ENCODE data around the gene MTG2.

Gene MTG2

DNA sequence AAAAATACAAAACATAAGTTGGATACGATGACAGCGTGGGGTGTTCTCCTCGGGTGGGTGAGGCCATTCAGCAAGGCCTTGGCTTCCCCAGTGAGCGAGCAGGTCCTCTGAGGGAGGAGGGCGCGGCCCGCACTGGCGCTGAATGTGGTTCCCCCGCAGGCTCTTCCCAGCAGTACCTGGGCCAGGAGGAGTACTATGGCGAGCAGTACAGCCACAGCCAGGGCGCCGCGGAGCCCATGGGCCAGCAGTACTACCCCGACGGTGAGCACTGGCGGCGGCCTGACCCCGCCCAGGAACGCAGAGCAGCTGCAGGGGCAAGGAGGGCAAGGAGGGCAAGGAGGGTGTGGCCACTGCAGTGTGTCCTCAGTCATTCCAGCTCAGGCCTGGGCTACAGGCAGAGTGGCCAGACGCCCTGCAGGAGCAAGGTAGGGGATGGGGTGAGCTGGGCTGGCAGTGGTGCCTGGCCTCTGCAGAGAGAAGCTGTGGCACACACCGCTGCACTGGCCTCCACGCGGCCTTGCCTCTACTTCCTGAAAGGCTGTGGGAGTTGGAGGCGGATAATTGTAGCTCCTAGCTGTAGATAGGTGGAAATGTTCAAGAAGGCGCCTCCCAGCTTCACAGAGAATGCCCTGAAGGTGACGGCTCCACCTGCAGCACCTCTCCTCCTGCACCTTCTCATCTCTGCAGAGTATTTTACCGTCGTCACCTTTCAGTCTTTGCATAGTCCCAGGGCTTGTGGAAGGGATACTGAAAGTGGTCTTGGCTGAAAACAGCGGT lies 18.7 kb upstream of the MTG2 start:
- no peak for DNase-seq

- DNase-seq = no peak
Measured at GRCh38 chr20:62164879-62165761, 17.7 kb upstream of the MTG2 start.

DNA sequence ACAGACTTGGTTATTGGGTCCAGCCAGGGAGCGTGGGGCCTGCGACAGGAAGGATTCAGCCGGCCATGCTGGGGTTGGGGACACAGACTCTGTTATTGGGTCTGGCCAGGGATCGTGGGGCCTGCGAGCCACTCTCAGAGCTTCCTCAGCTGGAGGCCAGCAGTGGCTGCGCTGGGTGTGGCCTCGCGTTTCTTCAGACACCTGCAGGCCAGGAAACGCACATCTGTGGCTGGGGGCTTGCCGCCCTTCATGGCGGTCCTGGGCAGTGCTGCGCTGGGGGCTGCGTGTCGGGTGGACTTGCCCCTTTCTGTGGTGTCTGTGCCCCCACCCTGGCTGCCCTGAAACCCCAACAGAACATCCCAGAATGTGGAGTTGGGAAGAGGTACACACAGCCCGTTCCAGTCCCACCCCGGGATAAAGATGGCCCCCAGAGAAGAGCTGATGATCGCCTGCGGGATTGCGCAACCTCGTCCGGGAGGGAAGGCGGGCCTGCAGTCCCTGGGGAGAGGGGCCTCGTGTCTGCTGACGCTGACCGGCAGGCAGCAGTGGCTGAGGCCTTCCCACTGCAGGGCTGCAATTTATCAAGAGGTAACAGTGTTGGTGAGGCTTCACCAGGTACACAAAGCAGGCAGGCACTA lies 16.9 kb upstream of the MTG2 start:
- no peak for DNase-seq

DNA sequence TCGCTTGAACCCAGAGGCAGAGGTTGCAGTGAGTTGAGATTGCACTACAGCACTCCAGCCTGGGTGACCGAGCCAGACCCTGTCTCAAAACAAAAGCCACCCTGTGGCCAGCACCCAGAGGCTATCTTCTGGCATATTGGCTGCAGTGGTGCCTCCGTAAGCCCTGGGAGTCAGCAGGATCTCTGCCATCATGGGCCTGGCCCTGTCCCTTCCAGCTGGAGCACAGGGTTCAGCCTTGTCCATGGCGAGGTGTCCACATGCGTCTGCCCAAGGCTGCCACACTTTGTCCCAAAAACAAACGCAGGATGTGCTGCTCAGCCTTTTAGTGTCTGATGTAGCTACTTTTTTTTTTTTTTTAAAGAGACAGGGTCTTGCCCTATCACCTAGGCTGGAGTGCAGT lies 15.4 kb upstream of the MTG2 start:
- no peak for DNase-seq

DNA sequence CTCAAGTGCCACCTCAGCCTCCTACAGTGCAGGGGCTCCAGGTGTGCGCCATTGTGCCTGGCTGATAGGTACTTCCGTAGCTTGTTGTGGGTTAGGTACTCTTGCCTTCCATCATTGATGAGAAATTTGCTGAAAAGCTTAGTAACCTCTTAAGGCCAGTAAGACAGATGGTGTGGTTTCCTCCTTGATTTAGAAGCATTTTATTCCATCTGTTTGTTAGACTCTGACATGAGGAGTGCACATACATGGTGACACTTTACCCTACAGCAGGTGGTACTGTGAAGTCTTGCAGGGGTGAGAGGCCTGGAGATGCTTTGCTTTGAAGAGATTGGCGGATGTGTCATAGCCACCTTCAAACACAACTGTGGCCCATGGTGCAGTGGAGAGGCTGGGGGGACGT lies 14.8 kb upstream of the MTG2 start:
- no peak for DNase-seq

GRCh38 chr20:62168890-62169435 lies 13.9 kb upstream of the MTG2 start:
- DNase-seq = no peak

- no peak for DNase-seq
Measured at GRCh38 chr20:62170536-62170935, 12.3 kb upstream of the MTG2 start.

DNA sequence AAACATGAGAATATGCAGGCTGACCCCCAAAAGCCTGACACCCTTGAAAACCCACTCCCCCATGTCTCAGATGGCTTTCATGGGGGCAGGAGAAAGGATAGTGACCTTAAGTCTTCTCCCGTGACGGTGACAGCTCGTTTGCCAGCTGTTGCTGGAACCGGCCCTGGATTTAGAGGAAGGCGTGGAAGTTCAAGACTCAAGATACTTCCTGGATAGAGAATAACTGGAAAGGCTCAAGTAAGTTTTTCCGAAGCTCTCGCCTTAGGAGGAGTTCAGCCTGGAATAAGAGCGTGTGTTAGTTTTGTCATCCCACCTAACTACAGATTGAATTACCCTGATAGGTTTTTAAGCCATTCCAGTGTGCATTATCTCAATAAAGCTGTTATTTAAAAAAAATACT lies 11.6 kb upstream of the MTG2 start:
- DNase-seq = no peak

DNA sequence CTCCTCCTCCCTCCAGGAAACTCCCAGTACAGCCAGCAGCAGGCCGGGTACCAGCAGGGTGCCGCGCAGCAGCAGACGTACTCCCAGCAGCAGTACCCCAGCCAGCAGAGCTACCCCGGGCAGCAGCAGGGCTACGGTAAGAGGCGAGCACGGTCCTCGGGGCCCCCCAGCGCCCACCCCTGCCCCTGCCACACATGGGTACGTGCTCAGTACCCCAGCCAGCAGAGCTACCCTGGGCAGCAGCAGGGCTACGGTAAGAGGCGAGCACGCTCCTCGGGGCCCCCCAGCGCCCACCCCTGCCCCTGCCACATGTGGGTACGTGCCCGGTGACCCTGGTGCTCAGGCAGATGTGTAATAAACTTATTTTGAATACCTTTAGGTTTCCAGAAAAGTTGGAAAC lies 10.2 kb upstream of the MTG2 start:
- no peak for DNase-seq

- DNase-seq = no peak
Measured at GRCh38 chr20:62174021-62174804, 8.6 kb upstream of the MTG2 start.

GRCh38 chr20:62174870-62175624 lies 7.8 kb upstream of the MTG2 start:
- no peak for DNase-seq

- DNase-seq = no peak
Measured at GRCh38 chr20:62175711-62176110, 7.1 kb upstream of the MTG2 start.

DNA sequence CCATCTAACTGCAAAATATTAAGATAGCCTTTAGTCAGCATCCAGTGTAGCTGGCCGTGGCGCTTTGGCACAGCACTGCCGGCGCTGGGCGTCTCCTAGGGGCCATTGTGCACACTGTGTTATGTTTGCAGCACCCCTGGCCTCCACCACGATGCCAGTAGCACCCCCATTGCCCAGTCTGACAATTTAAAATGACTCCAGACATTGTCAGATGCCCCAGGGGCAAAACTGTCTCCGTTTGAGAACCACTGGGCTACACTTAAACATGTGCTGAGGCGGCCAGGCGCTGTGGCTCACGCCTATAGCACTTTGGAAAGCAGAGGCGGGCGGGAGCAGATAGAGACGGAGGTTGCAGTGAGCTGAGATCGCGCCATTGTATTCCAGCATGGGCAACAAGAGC lies 6.0 kb upstream of the MTG2 start:
- DNase-seq = no peak

DNA sequence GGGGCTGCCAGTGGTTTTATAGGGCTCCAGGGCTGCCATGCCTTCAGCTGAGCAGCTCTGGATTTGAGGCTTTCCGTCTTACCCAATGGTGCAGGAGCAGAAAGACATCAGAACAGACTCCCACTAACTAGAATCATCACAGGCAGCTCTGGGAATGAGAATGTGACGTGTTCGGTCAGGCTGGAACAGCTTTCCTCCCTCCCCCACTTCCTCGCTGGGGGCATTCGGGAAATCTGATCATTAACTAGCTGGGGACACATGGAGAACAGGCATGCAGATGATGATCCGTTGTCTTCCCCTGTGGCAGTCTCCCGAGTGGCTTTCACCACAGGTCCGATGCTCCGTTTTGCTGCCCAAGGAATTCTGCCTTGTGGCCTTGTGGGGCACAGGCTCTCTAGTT lies 5.5 kb upstream of the MTG2 start:
- DNase-seq = no peak

GRCh38 chr20:62178316-62179161 lies 4.3 kb upstream of the MTG2 start:
- peak; percentile 13 for DNase-seq

DNA sequence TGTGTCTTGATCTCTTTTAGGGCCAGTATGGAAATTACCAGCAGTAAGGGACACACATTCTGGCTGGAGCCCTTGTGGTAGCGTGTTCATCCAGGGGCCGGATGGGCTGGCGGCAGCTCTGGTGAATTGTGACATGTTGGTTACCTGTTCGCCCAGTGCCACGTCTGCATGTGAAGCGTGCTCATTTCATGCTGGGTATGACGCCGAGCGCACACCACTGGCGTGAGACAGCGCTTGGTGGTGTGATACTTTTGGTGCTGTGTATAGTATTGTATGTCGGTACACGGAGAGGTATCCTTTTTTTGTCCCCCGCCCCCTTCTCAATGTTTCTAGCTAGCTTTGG lies 3.7 kb upstream of the MTG2 start:
- DNase-seq = no peak

DNA sequence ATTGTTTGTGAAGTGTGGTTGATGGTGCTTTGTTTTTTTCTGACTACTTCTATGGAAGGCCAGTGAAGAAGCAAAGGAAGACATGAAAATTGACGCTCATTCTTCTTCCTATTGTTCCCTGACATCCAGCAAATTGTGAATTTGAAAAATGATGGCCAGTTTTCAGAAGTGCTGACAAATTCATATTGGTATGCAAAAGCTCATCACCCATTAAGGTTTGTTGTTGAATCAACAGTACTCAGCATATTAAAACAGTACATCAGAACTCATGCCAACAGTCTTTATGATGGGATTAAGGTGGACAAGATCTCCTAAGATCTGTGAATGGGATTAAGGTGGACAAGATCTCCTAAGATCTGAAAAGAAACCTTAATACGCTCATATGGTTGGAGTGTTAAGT lies 1.0 kb upstream of the MTG2 start:
- DNase-seq = no peak

GRCh38 chr20:62183426-62184142 lies 756 bp downstream of the MTG2 start:
- DNase-seq = no peak

GRCh38 chr20:62186096-62186426 lies 3.2 kb downstream of the MTG2 start:
- DNase-seq = no peak

Measured in NCI-H1694 (cell line).